ENCODE measurements around the gene PERP. TPM values are rescaled to one million over a fixed set of nuclear protein-coding genes. Genes with fewer than 3 reads are reported as not detected.

The PERP gene
- total RNA-seq, 1 donor: 8.3 TPM

DNA sequence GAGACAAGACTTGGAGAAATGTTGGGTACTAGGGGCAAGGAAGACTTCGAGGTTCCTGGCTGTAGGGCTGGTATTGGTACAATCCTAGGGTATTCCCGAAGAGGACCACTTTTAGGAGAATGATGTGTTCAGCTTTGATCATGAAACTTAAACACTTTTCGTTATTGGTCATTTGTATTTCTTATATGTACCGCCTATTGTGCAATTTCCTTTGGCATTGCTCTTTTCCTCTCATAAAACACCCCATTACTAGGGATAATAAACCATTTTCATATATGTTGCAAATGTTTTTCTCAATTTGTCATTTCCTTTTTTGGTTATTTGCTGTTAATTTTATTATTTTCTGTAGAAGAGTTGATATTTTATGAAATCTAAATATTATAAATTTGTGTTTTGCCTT lies 35.6 kb upstream of the PERP start:
- peaks cover 3% of the 10 kb centered on the region for H3K27me3 ChIP-seq (ENCODE audit: insufficient read depth, low read length)
- DNase-seq (ENCODE audit: insufficient read length, low spot score, missing footprints): no peak
- no peaks in the 10 kb centered on the region for H3K36me3 ChIP-seq (ENCODE audit: insufficient read depth, low read length)
- H3K4me2 ChIP-seq (ENCODE audit: insufficient read depth, low read length): no peak overlapping the region
- no peaks in the 10 kb centered on the region for H3K79me2 ChIP-seq (ENCODE audit: insufficient read depth, low read length)
- H4K20me1 ChIP-seq (ENCODE audit: insufficient read depth, low read length): no peaks in the 10 kb centered on the region
- no peaks in the 10 kb centered on the region for H3K4me1 ChIP-seq (ENCODE audit: insufficient read depth, low read length)
- H3K27ac ChIP-seq (ENCODE audit: low read depth, low read length): no peak overlapping the region
- no peak overlapping the region for H3K4me3 ChIP-seq (ENCODE audit: insufficient read depth, low read length)
- H2AFZ ChIP-seq (ENCODE audit: low read length): no peak overlapping the region
- no peaks in the 10 kb centered on the region for H3K9me3 ChIP-seq (ENCODE audit: low read depth, low read length)
- TF ChIP-seq, protein P1, sequence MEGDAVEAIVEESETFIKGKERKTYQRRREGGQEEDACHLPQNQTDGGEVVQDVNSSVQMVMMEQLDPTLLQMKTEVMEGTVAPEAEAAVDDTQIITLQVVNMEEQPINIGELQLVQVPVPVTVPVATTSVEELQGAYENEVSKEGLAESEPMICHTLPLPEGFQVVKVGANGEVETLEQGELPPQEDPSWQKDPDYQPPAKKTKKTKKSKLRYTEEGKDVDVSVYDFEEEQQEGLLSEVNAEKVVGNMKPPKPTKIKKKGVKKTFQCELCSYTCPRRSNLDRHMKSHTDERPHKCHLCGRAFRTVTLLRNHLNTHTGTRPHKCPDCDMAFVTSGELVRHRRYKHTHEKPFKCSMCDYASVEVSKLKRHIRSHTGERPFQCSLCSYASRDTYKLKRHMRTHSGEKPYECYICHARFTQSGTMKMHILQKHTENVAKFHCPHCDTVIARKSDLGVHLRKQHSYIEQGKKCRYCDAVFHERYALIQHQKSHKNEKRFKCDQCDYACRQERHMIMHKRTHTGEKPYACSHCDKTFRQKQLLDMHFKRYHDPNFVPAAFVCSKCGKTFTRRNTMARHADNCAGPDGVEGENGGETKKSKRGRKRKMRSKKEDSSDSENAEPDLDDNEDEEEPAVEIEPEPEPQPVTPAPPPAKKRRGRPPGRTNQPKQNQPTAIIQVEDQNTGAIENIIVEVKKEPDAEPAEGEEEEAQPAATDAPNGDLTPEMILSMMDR (IDR thresholded peaks at IDR 0.05; ENCODE audit: extremely low read depth, low read depth, low read length): no peak

DNA sequence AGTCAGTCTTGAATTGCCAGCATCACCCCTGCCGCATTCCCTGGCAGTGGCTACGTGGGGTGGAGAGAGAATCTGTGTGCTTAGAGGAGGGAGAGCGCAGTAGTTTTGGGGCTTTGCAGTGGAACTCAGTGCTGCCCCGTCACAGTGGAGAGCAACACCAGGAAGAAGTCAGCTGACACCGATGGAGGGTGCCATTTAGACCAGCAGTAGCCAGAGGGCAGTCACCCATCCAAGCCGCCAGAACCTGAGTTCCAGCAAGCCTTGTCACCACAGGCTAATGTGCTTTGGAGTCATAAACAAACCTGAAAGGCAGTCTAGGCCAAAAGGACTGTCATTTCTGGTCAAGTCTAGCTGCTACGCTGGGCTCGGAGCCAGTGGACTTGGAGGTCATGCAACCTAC lies 22.0 kb upstream of the PERP start:
- H3K27ac ChIP-seq (ENCODE audit: low read depth, low read length): no peak overlapping the region
- H3K9me3 ChIP-seq (ENCODE audit: low read depth, low read length): no peaks in the 10 kb centered on the region
- no peaks in the 10 kb centered on the region for H3K79me2 ChIP-seq (ENCODE audit: insufficient read depth, low read length)
- no peaks in the 10 kb centered on the region for H4K20me1 ChIP-seq (ENCODE audit: insufficient read depth, low read length)
- TF ChIP-seq, protein P1 (IDR thresholded peaks at IDR 0.05; ENCODE audit: extremely low read depth, low read depth, low read length): no peak
- DNase-seq (ENCODE audit: insufficient read length, low spot score, missing footprints): no peak
- H2AFZ ChIP-seq (ENCODE audit: low read length): no peak overlapping the region
- H3K27me3 ChIP-seq (ENCODE audit: insufficient read depth, low read length): no peaks in the 10 kb centered on the region
- H3K36me3 ChIP-seq (ENCODE audit: insufficient read depth, low read length): no peaks in the 10 kb centered on the region
- no peak overlapping the region for H3K4me3 ChIP-seq (ENCODE audit: insufficient read depth, low read length)
- H3K4me2 ChIP-seq (ENCODE audit: insufficient read depth, low read length): no peak overlapping the region
- H3K4me1 ChIP-seq (ENCODE audit: insufficient read depth, low read length): no peaks in the 10 kb centered on the region

DNA sequence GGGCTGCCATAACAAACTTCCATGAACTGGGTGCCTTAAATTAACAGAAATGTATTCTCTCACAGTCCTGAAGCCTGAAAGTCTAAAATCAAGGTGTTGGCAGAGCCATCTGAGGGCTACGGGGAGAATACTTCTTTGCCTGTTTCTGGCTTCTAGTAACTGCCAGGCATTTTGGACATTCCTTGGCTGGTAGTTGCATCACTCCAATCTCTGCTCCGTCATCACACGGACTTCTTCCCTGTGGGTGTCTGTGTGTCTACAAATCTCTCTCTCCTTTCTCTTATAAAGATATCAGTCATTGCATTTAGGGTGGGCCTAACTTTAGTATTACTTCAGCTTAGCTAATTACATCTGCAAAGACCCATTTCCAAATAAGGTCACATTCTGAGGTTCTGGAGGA lies 20.9 kb upstream of the PERP start:
- Histone ChIP-seq H3K4me3 (ENCODE audit: insufficient read depth, low read length) (no peak overlapping the region), H2AFZ (ENCODE audit: low read length) (no peak overlapping the region), H4K20me1 (ENCODE audit: insufficient read depth, low read length) (no peaks in the 10 kb centered on the region), H3K4me2 (ENCODE audit: insufficient read depth, low read length) (no peak overlapping the region), H3K79me2 (ENCODE audit: insufficient read depth, low read length) (no peaks in the 10 kb centered on the region), H3K36me3 (ENCODE audit: insufficient read depth, low read length) (no peaks in the 10 kb centered on the region), H3K27me3 (ENCODE audit: insufficient read depth, low read length) (no peaks in the 10 kb centered on the region), H3K27ac (ENCODE audit: low read depth, low read length) (no peak overlapping the region), H3K4me1 (ENCODE audit: insufficient read depth, low read length) (no peaks in the 10 kb centered on the region), H3K9me3 (ENCODE audit: low read depth, low read length) (no peaks in the 10 kb centered on the region)
- no peak for DNase-seq (ENCODE audit: insufficient read length, low spot score, missing footprints)
- TF ChIP-seq, protein P1 (IDR thresholded peaks at IDR 0.05; ENCODE audit: extremely low read depth, low read depth, low read length): no peak

DNA sequence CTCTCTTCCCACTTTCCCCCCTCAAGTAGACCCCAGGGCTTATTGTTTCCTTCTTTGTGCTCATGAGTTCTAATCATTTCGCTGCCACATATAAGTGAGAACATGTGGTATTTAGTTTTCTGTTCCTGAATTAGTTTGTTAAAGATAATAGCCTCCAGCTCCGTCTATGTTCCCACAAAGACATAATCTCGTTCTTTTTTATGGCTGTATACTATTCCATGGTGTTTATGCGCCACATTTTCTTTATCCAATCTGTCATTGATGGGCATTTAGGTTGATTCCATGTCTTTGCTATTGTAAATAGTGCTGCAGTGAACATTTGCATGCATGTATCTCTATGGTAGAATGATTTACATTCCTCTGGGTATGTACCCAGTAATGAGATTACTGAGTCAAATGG lies 16.9 kb upstream of the PERP start:
- no peaks in the 10 kb centered on the region for H3K79me2 ChIP-seq (ENCODE audit: insufficient read depth, low read length)
- no peaks in the 10 kb centered on the region for H3K36me3 ChIP-seq (ENCODE audit: insufficient read depth, low read length)
- H4K20me1 ChIP-seq (ENCODE audit: insufficient read depth, low read length): no peaks in the 10 kb centered on the region
- no peaks in the 10 kb centered on the region for H3K4me1 ChIP-seq (ENCODE audit: insufficient read depth, low read length)
- H3K4me3 ChIP-seq (ENCODE audit: insufficient read depth, low read length): no peak overlapping the region
- peaks cover 19% of the 10 kb centered on the region for H3K27me3 ChIP-seq (ENCODE audit: insufficient read depth, low read length)
- no peak overlapping the region for H2AFZ ChIP-seq (ENCODE audit: low read length)
- no peak overlapping the region for H3K27ac ChIP-seq (ENCODE audit: low read depth, low read length)
- no peaks in the 10 kb centered on the region for H3K9me3 ChIP-seq (ENCODE audit: low read depth, low read length)
- TF ChIP-seq, protein P1 (IDR thresholded peaks at IDR 0.05; ENCODE audit: extremely low read depth, low read depth, low read length): no peak
- H3K4me2 ChIP-seq (ENCODE audit: insufficient read depth, low read length): no peak overlapping the region
- no peak for DNase-seq (ENCODE audit: insufficient read length, low spot score, missing footprints)

All from osteoblast (primary cell).